GM23338 (cell line): Measurements from ENCODE around the gene LRFN4. TPM values are rescaled to one million over a fixed set of nuclear protein-coding genes. Genes with fewer than 3 reads are reported as not detected.

ENCODE experiments used
- ATAC-seq: fragments of 200-7000 bp; cut with Tn5 transposase; 3 replicates; pipeline ENCODE4 v1.9.1; 2020
- DNase-seq: peaks from one replicate; pipeline ENCODE4 v3.0.0-alpha.2; 2015; ENCODE audit warnings: low spot score
- H2AFZ ChIP-seq: fragments of 200-600 bp; sonication (generic); 2 replicates; pipeline ENCODE4 v1.8.0; 2016; ENCODE audit warnings: antibody characterized with exemption, mild to moderate bottlenecking, moderate library complexity
- H3F3A ChIP-seq: fragments of 200-600 bp; sonication (generic); replicated peaks from 2 replicates; pipeline ENCODE4 v1.8.0; 2017; ENCODE audit warnings: antibody characterized with exemption, mixed run types, low read depth
- H3K27ac ChIP-seq: fragments of 200-600 bp; sonication (generic); 2 replicates; pipeline ENCODE4 v1.6.1; 2016; ENCODE audit warnings: low read depth
- H3K27me3 ChIP-seq: fragments of 200-600 bp; sonication (generic); 2 replicates; pipeline ENCODE4 v1.8.0; 2016; ENCODE audit warnings: mild to moderate bottlenecking, mixed run types, moderate library complexity; ENCODE audit not compliant: insufficient read depth
- H3K36me3 ChIP-seq: fragments of 200-600 bp; sonication (generic); 2 replicates; pipeline ENCODE4 v1.8.0; 2016; ENCODE audit warnings: mild to moderate bottlenecking; ENCODE audit not compliant: insufficient read depth
- H3K4me1 ChIP-seq: fragments of 200-600 bp; sonication (generic); 2 replicates; pipeline ENCODE4 v1.8.0; 2016; ENCODE audit warnings: mild to moderate bottlenecking, moderate library complexity; ENCODE audit not compliant: insufficient read depth
- H3K4me2 ChIP-seq: fragments of 200-600 bp; sonication (generic); 2 replicates; pipeline ENCODE4 v1.7.1; 2017; ENCODE audit warnings: mixed run types
- H3K4me3 ChIP-seq: fragments of 200-600 bp; sonication (generic); 2 replicates; pipeline ENCODE4 v1.6.1; 2016; ENCODE audit warnings: mixed run types
- H3K79me2 ChIP-seq: fragments of 200-600 bp; sonication (generic); replicated peaks from 2 replicates; pipeline ENCODE4 v1.8.0; 2017; ENCODE audit warnings: mild to moderate bottlenecking; ENCODE audit not compliant: insufficient read depth
- H3K9me2 ChIP-seq: fragments of 200-600 bp; sonication (generic); 2 replicates; pipeline ENCODE4 v1.8.0; 2017; ENCODE audit not compliant: insufficient read depth
- H4K20me1 ChIP-seq: fragments of 200-600 bp; sonication (generic); replicated peaks from 2 replicates; pipeline ENCODE4 v1.8.0; 2017; ENCODE audit warnings: mild to moderate bottlenecking; ENCODE audit not compliant: insufficient read depth
- H3K27ac Mint-ChIP-seq: 2 replicates; pipeline ENCODE4 v1.8.0; 2020; ENCODE audit warnings: inconsistent platforms, mild to moderate bottlenecking, moderate library complexity, mixed read lengths
- H3K27me3 Mint-ChIP-seq: 3 replicates; pipeline ENCODE4 v1.8.0; 2022; ENCODE audit warnings: low read depth, mild to moderate bottlenecking, moderate library complexity, mixed read lengths, inconsistent platforms; ENCODE audit not compliant: insufficient read depth, poor library complexity
- H3K36me3 Mint-ChIP-seq: 3 replicates; pipeline ENCODE4 v1.8.0; 2021; ENCODE audit warnings: low read depth, mild to moderate bottlenecking, inconsistent platforms, moderate library complexity, mixed read lengths
- H3K4me1 Mint-ChIP-seq: 3 replicates; pipeline ENCODE4 v1.8.0; 2020; ENCODE audit warnings: mild to moderate bottlenecking, inconsistent platforms, mixed read lengths
- H3K4me3 Mint-ChIP-seq: 3 replicates; pipeline ENCODE4 v1.8.0; 2021; ENCODE audit warnings: moderate library complexity, mild to moderate bottlenecking, inconsistent platforms, mixed read lengths
- H3K9me3 Mint-ChIP-seq: 3 replicates; pipeline ENCODE4 v1.8.0; 2020; ENCODE audit warnings: moderate library complexity, mild to moderate bottlenecking, inconsistent platforms, mixed read lengths
- CREB1 ChIP-seq: fragments of 250-450 bp; sonication (Bioruptor Pico); IDR thresholded peaks from 2 replicates; pipeline ENCODE4 v1.5.0; 2020; ENCODE audit warnings: low read depth, mild to moderate bottlenecking, moderate library complexity
- EZH2 ChIP-seq: fragments of 200-600 bp; sonication (generic); IDR thresholded peaks from one replicate; pipeline ENCODE4 v1.8.0; 2017; ENCODE audit warnings: antibody characterized with exemption, mild to moderate bottlenecking, low read depth; ENCODE audit not compliant: unreplicated experiment
- EZH2phosphoT487 ChIP-seq: fragments of 200-600 bp; sonication (generic); IDR thresholded peaks from one replicate; pipeline ENCODE4 v1.8.1; 2018; ENCODE audit warnings: antibody characterized with exemption; ENCODE audit not compliant: unreplicated experiment
- JUNB ChIP-seq: IDR thresholded peaks from one replicate; pipeline ENCODE4 v1.6.1; 2016; ENCODE audit warnings: antibody characterized with exemption; ENCODE audit not compliant: unreplicated experiment
- NANOG ChIP-seq: IDR thresholded peaks from 2 replicates; pipeline ENCODE4 v1.6.1; 2016; ENCODE audit warnings: antibody characterized with exemption, borderline replicate concordance
- POLR2AphosphoS5 ChIP-seq: IDR thresholded peaks from 2 replicates; pipeline ENCODE4 v1.6.1; 2016; ENCODE audit warnings: antibody characterized with exemption, low read depth
- STAT1 ChIP-seq: IDR thresholded peaks from one replicate; pipeline ENCODE4 v1.6.1; 2016; ENCODE audit warnings: antibody characterized with exemption; ENCODE audit not compliant: unreplicated experiment
- ZNF114 ChIP-seq: fragments of 250-450 bp; sonication (Bioruptor Pico); IDR thresholded peaks from 2 replicates; pipeline ENCODE4 v1.5.0; 2020; ENCODE audit warnings: mild to moderate bottlenecking, moderate library complexity
- ZNF331 ChIP-seq: fragments of 250-450 bp; sonication (Bioruptor Pico); IDR thresholded peaks from 2 replicates; pipeline ENCODE4 v1.5.0; 2020; ENCODE audit warnings: low read depth, mild to moderate bottlenecking, moderate library complexity
- polyA plus RNA-seq: library from polyadenylated mRNA; unstranded; fragments of >200 nt; fragmentation: Nextera tagmentation; extraction: Ambion mirVana; gene quantifications from 2 replicates; pipeline ENCODE4 v1.2.1, GENCODE V29; 2016
- total RNA-seq: library from RNA; depleted of rRNA; stranded (reverse); fragments of >200 nt; shearing (Covaris generic); gene quantifications from 2 replicates; pipeline ENCODE4 v1.2.3, GENCODE V29; 2014
- TF ChIP-seq, protein P1 (sequence below), 2 experiments: fragments of 200-600 bp in 1 of 2; sonication (generic) in 1 of 2; conservative IDR thresholded peaks; 2 replicates each; pipeline versions ENCODE4 v1.5.1 to v1.6.1; 2016 to 2017; ENCODE audit warnings: antibody characterized with exemption in 2 of 2, low read depth in 2 of 2, mild to moderate bottlenecking in 2 of 2, moderate library complexity in 1 of 2
- TF ChIP-seq, protein P2 (sequence below): fragments of 250-450 bp; sonication (Bioruptor Pico); IDR thresholded peaks from 2 replicates; pipeline ENCODE4 v1.5.0; 2020; ENCODE audit warnings: mild to moderate bottlenecking, moderate library complexity
- TF ChIP-seq, protein P3 (sequence below): IDR thresholded peaks from one replicate; pipeline ENCODE4 v1.6.1; 2018; ENCODE audit warnings: antibody characterized with exemption; ENCODE audit not compliant: unreplicated experiment
- TF ChIP-seq, protein P4 (sequence below): IDR thresholded peaks from 2 replicates; pipeline ENCODE4 v1.6.1; 2016; ENCODE audit warnings: antibody characterized with exemption

The LRFN4 gene
- total and polyA plus RNA-seq, 2 experiments from 2014 or later = 9.8 to 63.5 TPM

DNA sequence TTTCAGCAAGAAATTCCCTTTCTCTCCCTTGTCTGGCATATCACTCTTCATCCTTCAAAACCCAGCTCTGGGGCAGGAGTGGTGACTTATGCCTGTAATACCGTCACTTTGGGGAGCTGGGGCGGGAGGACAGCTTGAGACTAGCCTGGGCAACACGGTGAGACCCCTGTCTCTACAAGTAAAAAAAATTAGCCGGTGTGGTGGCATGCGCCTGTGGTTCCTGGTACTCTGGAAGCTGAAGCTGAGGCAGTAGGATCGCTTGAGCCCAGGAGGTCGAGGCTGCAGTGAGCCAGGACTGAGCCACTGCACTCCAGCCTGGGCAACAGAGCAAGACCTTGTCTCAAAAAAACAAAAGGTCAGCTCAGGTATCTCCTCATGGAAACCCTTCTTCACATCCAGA lies 15.0 kb upstream of the LRFN4 start:
- H2AFZ ChIP-seq = no peak overlapping the region
- 0 out of 2 replicates have a peak, but pooled peaks cover 11% of the 10 kb centered on the region for H3F3A ChIP-seq
- Mint-ChIP-seq H3K9me3 (no peaks in the 10 kb centered on the region; the same call in 2 of the 3 replicates), H3K27me3 (peaks cover 5% of the 10 kb centered on the region), H3K36me3 (peaks cover 18% of the 10 kb centered on the region), H3K4me3 (peak overlapping the region; percentile 84), H3K27ac (no peak overlapping the region), H3K4me1 (peaks cover 10% of the 10 kb centered on the region)
- peak overlapping the region; percentile 94 for H3K4me3 ChIP-seq
- TF ChIP-seq ZNF331 (no peak), JUNB (no peak), POLR2AphosphoS5 (no peak), ZNF114 (CRISPR knock-in tag) (no peak), EZH2 (no peak), STAT1 (no peak), NANOG (no peak), EZH2phosphoT487 (no peak), CREB1 (CRISPR knock-in tag) (no peak)
- TF ChIP-seq, protein P1, sequence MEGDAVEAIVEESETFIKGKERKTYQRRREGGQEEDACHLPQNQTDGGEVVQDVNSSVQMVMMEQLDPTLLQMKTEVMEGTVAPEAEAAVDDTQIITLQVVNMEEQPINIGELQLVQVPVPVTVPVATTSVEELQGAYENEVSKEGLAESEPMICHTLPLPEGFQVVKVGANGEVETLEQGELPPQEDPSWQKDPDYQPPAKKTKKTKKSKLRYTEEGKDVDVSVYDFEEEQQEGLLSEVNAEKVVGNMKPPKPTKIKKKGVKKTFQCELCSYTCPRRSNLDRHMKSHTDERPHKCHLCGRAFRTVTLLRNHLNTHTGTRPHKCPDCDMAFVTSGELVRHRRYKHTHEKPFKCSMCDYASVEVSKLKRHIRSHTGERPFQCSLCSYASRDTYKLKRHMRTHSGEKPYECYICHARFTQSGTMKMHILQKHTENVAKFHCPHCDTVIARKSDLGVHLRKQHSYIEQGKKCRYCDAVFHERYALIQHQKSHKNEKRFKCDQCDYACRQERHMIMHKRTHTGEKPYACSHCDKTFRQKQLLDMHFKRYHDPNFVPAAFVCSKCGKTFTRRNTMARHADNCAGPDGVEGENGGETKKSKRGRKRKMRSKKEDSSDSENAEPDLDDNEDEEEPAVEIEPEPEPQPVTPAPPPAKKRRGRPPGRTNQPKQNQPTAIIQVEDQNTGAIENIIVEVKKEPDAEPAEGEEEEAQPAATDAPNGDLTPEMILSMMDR (conservative IDR thresholded peaks at IDR 0.05; ENCODE audit: low read depth in 2 of 2) = no peak
- TF ChIP-seq, protein P2, sequence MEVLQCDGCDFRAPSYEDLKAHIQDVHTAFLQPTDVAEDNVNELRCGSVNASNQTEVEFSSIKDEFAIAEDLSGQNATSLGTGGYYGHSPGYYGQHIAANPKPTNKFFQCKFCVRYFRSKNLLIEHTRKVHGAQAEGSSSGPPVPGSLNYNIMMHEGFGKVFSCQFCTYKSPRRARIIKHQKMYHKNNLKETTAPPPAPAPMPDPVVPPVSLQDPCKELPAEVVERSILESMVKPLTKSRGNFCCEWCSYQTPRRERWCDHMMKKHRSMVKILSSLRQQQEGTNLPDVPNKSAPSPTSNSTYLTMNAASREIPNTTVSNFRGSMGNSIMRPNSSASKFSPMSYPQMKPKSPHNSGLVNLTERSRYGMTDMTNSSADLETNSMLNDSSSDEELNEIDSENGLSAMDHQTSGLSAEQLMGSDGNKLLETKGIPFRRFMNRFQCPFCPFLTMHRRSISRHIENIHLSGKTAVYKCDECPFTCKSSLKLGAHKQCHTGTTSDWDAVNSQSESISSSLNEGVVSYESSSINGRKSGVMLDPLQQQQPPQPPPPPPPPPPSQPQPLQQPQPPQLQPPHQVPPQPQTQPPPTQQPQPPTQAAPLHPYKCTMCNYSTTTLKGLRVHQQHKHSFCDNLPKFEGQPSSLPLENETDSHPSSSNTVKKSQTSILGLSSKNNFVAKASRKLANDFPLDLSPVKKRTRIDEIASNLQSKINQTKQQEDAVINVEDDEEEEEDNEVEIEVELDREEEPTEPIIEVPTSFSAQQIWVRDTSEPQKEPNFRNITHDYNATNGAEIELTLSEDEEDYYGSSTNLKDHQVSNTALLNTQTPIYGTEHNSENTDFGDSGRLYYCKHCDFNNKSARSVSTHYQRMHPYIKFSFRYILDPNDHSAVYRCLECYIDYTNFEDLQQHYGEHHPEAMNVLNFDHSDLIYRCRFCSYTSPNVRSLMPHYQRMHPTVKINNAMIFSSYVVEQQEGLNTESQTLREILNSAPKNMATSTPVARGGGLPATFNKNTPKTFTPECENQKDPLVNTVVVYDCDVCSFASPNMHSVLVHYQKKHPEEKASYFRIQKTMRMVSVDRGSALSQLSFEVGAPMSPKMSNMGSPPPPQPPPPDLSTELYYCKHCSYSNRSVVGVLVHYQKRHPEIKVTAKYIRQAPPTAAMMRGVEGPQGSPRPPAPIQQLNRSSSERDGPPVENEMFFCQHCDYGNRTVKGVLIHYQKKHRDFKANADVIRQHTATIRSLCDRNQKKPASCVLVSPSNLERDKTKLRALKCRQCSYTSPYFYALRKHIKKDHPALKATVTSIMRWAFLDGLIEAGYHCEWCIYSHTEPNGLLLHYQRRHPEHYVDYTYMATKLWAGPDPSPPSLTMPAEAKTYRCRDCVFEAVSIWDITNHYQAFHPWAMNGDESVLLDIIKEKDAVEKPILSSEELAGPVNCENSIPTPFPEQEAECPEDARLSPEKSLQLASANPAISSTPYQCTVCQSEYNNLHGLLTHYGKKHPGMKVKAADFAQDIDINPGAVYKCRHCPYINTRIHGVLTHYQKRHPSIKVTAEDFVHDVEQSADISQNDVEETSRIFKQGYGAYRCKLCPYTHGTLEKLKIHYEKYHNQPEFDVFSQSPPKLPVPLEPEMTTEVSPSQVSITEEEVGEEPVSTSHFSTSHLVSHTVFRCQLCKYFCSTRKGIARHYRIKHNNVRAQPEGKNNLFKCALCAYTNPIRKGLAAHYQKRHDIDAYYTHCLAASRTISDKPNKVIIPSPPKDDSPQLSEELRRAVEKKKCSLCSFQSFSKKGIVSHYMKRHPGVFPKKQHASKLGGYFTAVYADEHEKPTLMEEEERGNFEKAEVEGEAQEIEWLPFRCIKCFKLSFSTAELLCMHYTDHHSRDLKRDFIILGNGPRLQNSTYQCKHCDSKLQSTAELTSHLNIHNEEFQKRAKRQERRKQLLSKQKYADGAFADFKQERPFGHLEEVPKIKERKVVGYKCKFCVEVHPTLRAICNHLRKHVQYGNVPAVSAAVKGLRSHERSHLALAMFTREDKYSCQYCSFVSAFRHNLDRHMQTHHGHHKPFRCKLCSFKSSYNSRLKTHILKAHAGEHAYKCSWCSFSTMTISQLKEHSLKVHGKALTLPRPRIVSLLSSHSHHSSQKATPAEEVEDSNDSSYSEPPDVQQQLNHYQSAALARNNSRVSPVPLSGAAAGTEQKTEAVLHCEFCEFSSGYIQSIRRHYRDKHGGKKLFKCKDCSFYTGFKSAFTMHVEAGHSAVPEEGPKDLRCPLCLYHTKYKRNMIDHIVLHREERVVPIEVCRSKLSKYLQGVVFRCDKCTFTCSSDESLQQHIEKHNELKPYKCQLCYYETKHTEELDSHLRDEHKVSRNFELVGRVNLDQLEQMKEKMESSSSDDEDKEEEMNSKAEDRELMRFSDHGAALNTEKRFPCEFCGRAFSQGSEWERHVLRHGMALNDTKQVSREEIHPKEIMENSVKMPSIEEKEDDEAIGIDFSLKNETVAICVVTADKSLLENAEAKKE = no peak
- TF ChIP-seq, protein P3, sequence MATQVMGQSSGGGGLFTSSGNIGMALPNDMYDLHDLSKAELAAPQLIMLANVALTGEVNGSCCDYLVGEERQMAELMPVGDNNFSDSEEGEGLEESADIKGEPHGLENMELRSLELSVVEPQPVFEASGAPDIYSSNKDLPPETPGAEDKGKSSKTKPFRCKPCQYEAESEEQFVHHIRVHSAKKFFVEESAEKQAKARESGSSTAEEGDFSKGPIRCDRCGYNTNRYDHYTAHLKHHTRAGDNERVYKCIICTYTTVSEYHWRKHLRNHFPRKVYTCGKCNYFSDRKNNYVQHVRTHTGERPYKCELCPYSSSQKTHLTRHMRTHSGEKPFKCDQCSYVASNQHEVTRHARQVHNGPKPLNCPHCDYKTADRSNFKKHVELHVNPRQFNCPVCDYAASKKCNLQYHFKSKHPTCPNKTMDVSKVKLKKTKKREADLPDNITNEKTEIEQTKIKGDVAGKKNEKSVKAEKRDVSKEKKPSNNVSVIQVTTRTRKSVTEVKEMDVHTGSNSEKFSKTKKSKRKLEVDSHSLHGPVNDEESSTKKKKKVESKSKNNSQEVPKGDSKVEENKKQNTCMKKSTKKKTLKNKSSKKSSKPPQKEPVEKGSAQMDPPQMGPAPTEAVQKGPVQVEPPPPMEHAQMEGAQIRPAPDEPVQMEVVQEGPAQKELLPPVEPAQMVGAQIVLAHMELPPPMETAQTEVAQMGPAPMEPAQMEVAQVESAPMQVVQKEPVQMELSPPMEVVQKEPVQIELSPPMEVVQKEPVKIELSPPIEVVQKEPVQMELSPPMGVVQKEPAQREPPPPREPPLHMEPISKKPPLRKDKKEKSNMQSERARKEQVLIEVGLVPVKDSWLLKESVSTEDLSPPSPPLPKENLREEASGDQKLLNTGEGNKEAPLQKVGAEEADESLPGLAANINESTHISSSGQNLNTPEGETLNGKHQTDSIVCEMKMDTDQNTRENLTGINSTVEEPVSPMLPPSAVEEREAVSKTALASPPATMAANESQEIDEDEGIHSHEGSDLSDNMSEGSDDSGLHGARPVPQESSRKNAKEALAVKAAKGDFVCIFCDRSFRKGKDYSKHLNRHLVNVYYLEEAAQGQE = no peak
- TF ChIP-seq, protein P4, sequence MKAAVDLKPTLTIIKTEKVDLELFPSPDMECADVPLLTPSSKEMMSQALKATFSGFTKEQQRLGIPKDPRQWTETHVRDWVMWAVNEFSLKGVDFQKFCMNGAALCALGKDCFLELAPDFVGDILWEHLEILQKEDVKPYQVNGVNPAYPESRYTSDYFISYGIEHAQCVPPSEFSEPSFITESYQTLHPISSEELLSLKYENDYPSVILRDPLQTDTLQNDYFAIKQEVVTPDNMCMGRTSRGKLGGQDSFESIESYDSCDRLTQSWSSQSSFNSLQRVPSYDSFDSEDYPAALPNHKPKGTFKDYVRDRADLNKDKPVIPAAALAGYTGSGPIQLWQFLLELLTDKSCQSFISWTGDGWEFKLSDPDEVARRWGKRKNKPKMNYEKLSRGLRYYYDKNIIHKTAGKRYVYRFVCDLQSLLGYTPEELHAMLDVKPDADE = no peak
- no peak for DNase-seq
- H3K4me2 ChIP-seq = peak overlapping the region; percentile 98
- peaks cover 17% of the 10 kb centered on the region for H4K20me1 ChIP-seq
- H3K9me2 ChIP-seq = no peaks in the 10 kb centered on the region
- no peak overlapping the region for H3K27ac ChIP-seq
- ATAC-seq = no peak
- H3K79me2 ChIP-seq = peaks cover 29% of the 10 kb centered on the region
- no peaks in the 10 kb centered on the region; the same call in 1 of the 2 replicates for H3K36me3 ChIP-seq
- H3K4me1 ChIP-seq = peaks cover 9% of the 10 kb centered on the region
- no peaks in the 10 kb centered on the region for H3K27me3 ChIP-seq
